ENCODE results near the gene GNAT1. TPM values are rescaled to one million over a fixed set of nuclear protein-coding genes. Genes with fewer than 3 reads are reported as not detected.
"Not testable (repeated sequence)": the region's sequence is repeated elsewhere in the genome, so short reads cannot be mapped to it uniquely, and the experiment has no call there.

GNAT1 gene
- total RNA-seq, 1 donor from 2014 or later, result not detected

DNA sequence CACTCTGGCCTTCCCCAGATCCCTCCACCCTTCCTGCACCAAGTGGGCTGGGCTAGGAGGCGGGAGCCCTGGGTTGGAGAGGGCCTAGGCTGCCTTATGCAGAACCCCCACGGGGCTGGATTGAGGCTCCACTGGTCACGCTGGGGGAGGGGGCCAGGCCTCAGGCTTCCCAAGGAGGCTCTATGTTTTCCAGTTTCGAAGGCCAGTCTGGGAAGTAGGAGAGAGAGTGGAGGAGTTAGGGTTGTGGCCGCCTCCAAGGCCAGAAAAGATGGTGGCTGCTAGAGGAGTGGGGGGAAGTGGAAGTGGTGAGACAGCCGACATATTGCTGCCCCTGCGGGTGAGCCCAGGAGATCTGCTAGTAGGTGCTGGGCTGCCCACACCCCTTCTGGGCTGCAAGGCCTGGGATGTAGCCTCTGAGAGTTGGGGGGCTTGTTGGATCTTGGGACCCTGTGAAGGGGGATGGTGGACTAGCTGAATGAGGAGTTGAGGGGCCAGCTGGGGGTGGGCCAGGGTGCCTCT, 45.8 kb downstream of the GNAT1 start:
- DNase-seq (ENCODE audit: low spot score in 2 of 2) (no peak), FAIRE-seq (no peak)

DNA sequence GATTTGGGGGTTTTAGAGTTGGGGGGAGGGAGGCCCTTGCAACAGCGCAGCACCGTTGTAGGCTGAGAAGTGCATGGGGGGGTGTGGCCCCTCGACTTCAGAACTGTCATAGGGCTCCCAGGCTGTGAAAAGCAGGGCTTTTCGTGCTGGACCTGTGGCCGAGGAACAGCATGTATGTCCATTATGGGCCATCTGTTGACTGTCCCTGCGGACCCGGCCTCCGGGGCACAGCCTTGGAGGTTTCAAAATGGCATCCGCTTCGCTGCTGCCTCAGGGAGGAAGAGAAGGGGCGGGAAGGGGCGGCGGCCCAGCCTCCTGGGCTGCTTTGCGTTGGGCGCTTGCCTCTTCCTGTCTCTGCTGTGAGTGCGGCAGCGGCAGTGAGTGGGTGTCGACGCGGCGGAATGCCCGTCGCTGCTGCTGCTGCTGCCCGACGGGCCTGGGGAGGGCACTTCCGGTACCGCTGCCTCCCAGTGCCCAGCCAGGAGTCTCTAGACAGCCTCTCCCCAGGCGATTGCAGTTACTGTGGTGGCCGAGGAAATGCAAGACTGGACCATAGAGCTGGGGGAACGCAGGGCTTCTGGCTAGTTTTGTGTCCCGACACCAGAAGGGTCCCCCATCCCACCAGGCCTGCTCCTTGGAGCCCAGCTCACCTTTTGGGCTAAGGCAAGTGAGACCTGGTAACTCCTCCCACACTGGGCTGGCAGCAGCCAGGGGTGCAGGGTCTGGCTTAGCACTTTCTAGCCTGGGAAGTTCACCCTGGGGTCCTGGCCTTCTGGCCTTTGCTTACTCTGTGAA, 46.5 kb downstream of the GNAT1 start:
- DNase-seq (ENCODE audit: low spot score in 2 of 2) (peak; percentile 68 to 76), FAIRE-seq (no peak)

DNA sequence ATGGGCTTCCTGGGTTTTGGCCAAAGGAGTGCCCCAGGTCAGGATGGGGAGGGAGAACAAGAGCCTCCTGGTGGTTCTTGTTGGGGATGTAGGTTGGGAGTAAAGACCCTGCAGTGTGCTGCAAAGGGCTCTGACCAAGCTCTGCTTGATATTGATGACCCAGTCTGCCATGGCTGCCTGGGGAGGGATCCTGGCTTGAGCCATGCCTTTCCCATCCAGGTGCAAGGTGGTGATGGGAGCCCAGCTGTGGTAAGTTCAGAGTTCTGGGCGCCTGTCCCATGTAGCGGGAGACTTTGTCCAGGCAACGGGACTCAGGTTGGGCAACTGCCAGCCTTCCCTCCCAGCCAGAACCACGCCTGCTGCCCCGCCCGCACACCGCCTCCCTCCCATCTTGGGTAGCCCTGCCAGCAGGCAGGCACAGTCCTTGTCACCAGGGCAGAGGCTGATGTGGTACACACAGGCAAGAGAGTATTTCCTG, 47.2 kb downstream of the GNAT1 start:
- FAIRE-seq (no peak), DNase-seq (ENCODE audit: low spot score in 2 of 2) (peak; percentile 68 to 75)

DNA sequence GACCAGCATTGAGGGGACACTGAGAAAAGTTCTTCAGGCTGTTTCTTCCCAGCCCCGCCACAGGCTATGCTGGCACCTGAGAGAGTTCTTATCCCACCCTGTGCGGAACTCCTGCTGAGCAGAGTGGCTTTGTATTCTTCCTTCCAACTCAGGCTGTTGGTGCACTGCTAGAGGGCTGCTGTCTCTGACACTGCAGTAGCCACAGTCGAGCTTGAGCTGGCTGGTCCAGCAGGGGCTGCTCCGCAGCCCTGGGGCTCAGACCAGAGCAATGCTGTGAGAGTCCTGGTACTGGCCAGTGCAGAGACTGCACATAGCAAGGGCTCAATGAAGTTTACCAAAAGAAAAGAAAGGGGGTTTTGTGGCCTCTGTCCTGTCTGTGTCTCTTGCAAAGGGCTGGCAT, 48.2 kb downstream of the GNAT1 start:
- FAIRE-seq, result no peak
- DNase-seq (ENCODE audit: low spot score in 2 of 2), result no peak

DNA sequence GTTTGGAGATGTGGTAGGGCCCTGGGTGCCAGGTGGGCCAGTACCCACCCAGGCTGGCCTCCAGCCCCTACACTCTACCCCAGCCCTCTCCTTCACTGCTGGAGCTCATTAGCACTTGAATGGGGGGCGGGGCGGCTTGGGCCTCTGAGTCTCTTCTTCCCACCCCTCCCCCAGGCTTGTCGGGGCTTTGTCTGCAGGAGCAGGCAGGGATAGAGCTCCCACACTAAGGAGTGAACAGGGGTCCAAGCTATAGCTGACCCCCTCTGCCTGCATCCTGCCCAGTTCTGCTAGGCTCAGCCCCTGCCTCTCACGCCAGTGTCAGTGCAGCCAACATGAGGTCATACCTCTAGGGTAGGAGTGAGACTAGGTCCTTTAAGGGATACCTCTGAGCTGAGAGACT, 49.8 kb downstream of the GNAT1 start:
- DNase-seq (ENCODE audit: low spot score in 2 of 2) (no peak), FAIRE-seq (no peak)

DNA sequence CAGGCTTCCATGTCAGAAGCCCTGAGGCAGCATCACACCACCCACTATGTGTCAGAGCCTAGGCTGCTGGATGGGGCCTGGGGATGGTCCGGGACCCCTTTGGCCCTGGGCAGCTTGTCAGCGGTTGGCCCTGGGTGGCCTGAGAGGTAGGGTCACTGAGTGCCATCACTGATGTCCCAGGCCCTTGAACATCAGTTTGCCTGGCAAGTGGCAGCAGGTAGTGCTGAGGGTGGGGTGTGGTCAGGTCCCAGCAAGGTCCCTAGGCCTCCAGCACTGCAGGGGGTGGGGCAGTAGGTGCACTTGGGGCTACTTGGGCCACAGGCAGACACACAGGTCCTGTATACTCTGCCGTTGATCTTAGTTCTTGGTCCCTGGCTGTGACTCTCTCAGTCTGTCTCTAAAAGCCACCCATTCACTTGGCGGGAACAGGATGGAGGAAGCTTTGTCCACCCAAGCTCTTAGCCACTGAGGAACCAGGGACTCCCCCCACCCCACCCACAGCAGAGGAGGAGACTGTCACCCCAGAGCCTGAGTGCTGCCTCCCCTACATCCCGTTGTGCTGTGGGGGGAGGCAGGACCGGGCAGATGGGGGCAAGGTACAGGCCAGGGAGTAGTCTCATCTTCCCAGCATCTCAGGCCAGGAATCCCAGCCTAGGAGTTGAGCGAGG, 50.4 kb downstream of the GNAT1 start:
- DNase-seq (ENCODE audit: low spot score in 2 of 2) (no peak), FAIRE-seq (no peak)

DNA sequence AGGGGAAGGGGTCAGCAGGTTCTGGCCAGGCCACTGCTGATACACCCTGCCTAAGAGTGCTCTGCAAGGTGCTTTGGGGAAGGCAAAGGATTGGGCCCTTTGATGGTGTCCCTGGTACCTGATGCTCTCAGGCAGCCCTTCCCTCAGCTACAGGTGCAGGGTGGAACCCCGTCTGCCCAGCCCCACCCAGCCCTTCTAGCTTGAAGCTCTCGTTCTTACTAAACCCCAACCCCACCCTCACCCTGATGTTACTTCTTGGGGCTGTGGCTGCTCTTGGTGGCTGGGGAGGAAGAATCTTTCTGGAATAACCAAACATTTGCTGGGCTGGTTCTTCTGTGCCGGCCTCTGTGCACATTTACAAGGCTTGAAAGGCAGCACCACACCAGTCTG, 51.0 kb downstream of the GNAT1 start:
- no peak for DNase-seq (ENCODE audit: low spot score in 2 of 2)
- no peak for FAIRE-seq

DNA sequence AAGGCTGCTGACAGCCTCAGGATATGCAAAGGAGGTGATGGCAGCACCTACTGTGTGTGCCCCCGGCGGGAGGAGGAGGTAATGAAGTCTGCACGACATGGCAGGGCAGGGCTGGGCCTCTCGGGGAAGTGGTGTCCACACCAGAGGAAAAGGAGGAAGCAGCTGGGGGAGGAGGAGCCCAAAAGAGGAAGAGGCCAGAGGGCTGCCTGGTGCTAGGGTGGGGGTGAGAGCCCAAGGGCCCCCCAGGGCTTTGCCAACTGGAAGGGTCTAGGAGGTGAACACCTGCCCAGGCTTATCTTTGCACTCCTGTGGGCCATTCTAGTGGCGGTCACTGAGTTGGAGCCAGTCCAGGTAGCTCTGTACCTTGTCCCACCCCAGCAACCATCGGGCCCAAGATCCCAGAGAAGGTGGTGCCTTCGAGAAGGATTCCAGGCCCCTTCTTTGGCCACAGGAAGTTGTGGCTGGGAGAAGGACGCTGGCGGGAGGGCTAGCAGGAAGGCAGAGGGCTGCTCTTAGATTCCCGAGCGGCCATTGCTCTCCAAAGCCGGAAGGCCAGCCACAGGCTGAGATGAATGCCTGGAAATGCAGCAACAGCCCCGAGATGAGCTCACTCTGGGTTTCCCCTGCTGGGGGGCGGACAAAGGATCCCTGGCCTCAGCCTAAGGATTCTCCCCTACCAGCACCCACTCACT, 51.6 kb downstream of the GNAT1 start:
- FAIRE-seq (no peak), DNase-seq (ENCODE audit: low spot score in 2 of 2) (no peak)

DNA sequence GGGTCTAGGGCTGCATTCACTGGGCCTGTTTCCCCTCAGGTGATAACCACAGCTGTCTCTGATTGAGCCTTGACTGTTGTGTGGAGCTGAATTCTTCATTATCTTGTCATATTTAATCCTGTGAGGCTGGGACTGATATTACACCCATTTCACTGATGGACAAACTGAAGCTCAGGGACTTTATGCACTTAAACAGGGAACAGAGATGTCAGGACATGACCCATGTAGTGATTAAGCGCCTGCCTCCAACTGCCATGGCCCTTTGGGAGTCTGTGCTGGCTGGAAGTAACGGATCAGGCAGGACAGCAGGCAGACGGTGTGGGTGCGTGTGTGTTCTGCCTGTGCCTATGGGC, 52.1 kb downstream of the GNAT1 start:
- DNase-seq (ENCODE audit: low spot score in 2 of 2), result no peak
- FAIRE-seq, result no peak

DNA sequence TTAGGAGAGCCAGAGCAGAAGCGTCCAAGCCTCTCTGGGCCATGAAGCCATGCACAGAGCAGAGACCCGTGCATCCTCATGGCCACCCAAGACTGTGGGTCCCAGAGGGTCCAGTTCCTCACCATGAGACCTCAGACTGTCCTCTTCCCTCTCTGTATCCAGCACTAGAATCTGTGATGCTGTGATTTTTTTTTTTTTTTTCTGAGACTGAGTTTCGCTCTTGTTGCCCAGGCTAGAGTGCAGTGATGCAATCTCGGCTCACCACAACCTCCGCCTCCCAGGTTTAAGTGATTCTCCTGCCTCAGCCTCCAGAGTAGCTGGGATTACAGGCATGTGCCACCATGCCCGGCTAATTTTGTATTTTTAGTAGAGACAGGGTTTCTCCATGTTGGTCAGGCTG, 53.4 kb downstream of the GNAT1 start:
- not testable (repeated sequence) for DNase-seq (ENCODE audit: low spot score in 2 of 2); FAIRE-seq

DNA sequence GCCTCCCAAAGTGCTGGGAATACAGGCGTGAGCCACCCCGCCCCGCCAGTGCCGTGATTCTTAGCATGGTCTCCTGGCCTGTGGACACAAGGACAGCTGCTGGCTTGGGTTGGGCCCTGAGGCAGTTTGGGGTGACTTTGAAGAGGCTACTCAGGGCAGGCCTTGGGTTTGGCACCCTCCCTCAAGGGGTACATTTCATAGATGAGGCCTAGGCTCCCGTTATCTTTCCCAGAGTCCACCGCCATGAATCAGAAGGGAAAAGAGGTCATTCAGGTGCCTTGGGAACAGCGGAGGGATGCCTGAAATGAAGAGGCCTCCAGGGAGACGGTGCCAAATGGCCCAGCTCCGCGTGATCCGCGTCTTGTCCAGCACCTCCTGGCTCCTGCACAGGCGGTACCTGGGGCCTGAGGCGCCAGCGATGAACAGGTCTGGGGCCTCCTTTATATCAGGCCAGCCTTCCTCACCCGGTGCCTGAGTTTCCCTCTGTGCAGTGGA, 53.9 kb downstream of the GNAT1 start:
- FAIRE-seq, result no peak
- DNase-seq (ENCODE audit: low spot score in 2 of 2), result no peak

DNA sequence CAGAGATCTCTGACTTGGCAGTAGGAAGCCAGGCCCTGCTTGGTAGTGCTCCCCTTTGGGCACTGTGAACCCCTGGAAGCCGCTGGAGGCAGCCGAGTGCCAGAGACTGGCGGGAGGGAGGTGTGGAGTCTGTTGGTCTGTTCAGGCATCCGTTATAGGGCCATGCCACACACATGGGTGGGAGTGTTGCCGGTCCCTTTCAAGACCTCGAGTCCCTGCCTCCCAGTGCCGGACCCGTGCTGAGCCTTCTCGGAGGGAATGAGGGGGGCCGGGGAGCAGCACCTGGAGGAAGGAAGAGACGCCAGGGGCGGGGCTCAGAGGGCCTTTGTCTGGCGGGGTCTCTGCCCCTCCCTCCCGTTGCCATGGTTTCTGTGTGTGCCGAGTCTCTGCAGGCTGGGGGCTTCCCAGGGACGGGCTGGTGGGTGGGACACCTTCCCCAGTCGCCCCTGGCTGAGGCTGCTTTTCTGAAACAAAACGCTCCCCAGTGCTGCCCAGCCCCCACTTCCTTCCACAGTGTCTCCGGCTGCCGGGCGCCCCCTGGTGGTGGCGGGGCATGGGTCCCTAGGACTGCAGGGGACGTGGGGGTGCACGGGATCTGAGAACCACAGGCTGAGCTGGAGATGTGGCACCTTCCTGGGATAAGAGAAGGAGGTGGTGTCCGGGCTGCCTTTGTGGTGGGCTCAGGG, 54.6 kb downstream of the GNAT1 start:
- no peak for FAIRE-seq
- peak; percentile 61 to 78 for DNase-seq (ENCODE audit: low spot score in 2 of 2)

DNA sequence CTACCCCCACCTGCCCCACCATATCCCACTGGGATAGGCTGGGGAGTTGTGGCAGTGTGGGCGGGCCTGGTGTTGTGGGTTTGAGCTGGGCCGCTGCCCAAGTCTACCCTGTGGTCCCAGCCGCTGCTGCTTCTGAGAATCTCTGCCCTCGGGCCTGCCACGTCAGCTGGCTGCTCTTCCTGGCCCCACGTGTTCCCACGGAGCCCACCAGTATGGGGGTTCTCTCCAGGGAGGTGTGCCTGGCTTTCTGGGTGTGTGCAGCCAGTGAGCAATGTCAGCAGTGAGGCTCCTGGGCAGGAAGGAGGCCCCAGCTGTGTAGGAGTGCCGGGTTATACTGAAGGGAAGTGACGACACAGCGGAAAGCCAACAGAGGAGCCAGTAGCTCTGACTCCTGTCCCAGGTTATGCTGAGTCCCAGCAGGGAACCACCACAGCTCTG, 55.1 kb downstream of the GNAT1 start:
- DNase-seq (ENCODE audit: low spot score in 2 of 2) (no peak), FAIRE-seq (no peak)

Small RNA genes lying within 50 kb of the gene (small RNA-seq; reads per million reads assigned to genes)
- gene MIR566 (not detected), gene MIR5787 (not detected)

Other genes with a start within 250 kb of the GNAT1 start
- 199 TPM for gene RBM5, start 102.7 kb upstream of the GNAT1 start, total RNA-seq
- 9.4 TPM for gene SEMA3F, start 36.3 kb upstream of the GNAT1 start, total RNA-seq
- 2.0 TPM for gene SLC38A3, start 13.7 kb downstream of the GNAT1 start, total RNA-seq
- gene GNAI2, start 44.6 kb downstream of the GNAT1 start, total RNA-seq, result 97.0 TPM
- gene SEMA3B, start 77.5 kb downstream of the GNAT1 start, total RNA-seq, result 2.4 TPM
- gene LSMEM2, start 87.5 kb downstream of the GNAT1 start, total RNA-seq, result 0.82 TPM
- gene IFRD2, start 100.8 kb downstream of the GNAT1 start, total RNA-seq, result 17.9 TPM
- 3.7 TPM for gene HYAL3, start 107.8 kb downstream of the GNAT1 start, total RNA-seq
- 5.3 TPM for gene NAA80, start 107.8 kb downstream of the GNAT1 start, total RNA-seq
- 0.41 TPM for gene HYAL1, start 112.0 kb downstream of the GNAT1 start, total RNA-seq
- gene HYAL2, start 131.1 kb downstream of the GNAT1 start, total RNA-seq, result 35.9 TPM
- gene TUSC2, start 136.6 kb downstream of the GNAT1 start, total RNA-seq, result 16.7 TPM
- 12.6 TPM for gene RASSF1, start 149.2 kb downstream of the GNAT1 start, total RNA-seq
- 3.7 TPM for gene ZMYND10, start 154.1 kb downstream of the GNAT1 start, total RNA-seq
- 20.8 TPM for gene NPRL2, start 159.2 kb downstream of the GNAT1 start, total RNA-seq
- gene CYB561D2, start 159.3 kb downstream of the GNAT1 start, total RNA-seq, result 11.0 TPM
- 18.3 TPM for gene TMEM115, start 167.9 kb downstream of the GNAT1 start, total RNA-seq

Measured in frontal cortex (tissue), 4 donors.